NCI-H1092 treated with DMSO at 0.1 percent for 48 hours (cell line): ENCODE data around the gene ARHGAP15.

Experiments
- DNase-seq: peaks from one replicate; lab custom pipeline; 2025; lab: John Stamatoyannopoulos, UW

ARHGAP15 gene

DNA sequence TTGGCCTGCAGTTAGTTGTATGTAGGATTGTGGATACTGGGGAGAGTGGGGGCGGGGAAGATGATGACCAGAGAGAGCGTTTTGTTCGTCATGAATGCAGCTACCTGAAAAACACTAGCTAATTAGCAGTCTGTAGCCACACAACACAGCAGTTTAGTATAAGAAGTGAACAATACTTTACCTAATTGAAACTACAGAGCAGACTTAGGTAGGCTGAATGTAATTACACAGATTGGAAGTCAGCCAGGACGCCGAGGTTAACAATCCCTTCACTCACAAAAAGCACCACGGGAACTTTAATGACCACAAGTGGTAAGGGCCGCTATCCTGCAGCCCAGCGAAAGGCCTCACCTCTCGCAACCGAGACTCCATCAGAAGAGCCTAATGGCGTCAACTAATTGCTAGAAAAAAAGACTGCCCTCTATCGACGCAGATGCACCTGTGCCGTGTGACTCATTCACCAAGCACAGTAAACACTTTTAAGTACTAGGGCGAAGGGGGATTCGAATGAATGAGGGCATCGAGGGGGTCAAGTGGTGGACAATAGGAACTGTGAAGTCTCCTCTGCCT is 591.0 kb downstream of the ARHGAP15 start:
- DNase-seq, result no peak

DNA sequence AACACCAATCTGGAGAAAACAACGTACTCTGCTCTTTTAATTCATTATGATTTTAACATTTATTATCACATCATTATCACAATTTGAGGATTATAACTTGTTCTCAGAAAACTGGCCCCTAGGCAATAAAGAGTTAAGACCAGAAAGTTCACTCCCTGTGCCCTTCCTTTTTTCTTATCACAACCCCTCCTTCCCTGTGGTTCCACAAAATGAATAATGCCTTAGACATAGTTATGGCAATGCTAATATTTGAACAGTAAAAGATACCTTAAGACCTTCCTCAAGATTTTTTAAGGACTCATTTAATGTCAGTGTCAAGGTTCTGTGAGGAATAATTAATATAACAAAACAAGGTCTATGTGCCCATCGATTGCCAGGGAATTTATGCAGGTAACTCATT is 596.2 kb downstream of the ARHGAP15 start:
- no peak for DNase-seq

DNA sequence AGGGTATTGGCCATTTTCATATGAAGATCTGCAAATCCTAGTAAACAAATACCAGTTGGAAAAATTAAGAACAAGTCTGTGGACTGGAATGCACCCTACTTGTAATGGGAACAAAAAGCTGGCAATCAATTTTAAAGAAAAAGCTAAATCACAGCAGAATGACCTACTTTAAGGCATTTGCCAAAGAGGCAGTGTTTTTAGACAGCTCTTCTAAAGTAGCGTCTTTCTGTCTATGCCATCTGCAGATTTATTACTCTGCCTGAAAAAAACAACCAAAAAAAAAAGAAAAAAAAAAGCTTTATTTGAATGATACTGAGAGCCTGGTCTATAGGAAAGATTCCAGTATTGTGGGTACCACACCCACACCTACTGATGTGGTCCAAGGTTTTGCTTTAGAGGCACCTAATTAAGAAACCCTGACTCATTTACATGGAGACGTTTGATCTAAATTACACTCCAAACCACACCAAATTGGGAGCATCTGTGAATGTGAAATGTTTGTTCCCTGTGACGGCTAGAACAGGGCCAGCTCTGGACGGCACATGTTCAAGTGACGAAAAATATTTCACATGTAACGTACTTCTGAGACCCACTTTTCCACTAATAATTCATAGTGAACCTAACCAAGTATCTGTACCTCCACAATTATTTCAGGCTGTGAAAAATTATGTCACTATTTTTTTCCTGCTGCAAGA is 597.1 kb downstream of the ARHGAP15 start:
- no peak for DNase-seq

DNA sequence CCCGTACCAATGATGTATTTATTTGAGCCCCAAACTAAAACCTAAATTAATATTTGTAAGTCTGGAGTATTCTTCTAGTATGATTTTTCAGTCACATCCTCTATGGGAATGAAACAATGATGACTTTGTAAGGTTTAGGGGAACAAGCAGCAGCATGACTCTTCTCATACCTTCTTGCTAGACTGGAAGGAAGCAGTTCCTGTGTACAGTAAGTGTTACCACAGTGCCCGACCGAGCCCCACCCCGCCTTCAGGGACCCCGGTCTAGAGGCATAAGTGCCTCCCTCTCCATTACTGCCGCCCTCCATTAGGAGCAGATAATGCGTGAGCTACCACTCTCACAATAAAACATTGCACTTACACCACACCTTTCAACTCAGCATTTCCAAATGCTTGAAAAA is 599.3 kb downstream of the ARHGAP15 start:
- DNase-seq, result no peak

DNA sequence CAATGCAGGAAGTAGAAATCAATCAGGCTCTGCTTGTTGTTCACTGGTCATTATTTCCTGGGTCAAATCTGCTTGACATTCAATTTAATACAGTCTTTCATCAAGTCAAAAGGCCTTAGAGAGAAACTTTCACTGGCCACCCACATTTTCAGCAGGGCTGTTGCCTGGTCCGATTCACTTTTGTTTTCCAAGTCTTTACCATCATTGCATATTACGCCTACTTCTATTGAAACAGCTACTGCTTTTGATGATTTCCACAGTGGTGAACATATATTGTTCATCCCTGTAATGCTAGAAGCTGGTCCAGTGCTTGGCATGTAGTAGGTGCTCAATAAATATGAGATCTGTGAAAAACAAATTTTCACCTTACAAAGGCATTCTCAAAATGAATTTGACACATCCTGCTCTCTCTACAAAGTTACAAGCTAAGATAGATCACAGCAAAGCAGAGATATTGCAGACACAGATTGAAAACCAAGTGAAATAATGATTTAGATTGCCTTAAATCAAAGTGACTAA is 600.1 kb downstream of the ARHGAP15 start:
- no peak for DNase-seq

DNA sequence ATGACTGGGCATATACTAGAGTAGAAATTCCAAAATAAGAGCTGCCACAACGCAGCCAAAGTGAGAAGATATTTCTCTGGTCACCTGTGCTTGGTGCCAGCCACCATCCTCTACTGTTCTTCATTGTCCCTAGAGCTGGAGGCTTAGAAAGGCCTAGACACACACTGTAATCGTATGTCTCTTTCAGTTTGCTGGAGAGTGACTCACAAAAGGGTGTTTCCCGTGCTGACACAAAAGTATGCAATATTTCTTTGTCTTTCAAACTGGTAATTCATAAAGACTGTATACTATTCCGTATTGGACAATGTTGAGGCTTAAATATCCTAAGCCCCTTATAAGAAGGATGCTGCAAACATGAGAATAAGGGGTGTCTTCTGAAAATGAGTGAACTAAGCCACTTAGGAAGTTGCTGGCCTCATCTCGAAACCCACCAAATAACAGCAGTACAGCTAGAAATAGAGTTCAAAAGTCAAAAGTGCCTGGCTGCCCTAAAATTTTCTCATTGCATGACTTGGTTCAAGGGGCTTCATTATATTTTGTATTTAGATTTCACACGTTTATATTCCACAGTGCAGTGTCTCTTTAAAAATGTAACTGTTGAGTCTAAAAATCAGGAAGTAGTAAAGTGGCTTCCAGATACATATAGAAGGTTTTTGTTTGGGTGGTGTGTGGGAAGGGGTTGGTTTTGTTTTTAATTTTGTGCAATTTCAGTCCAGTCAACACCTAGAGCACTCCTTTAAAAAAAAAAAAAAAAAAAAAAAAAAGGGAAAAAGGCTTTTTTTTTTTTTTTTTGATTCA is 601.1 kb downstream of the ARHGAP15 start:
- no peak for DNase-seq

DNA sequence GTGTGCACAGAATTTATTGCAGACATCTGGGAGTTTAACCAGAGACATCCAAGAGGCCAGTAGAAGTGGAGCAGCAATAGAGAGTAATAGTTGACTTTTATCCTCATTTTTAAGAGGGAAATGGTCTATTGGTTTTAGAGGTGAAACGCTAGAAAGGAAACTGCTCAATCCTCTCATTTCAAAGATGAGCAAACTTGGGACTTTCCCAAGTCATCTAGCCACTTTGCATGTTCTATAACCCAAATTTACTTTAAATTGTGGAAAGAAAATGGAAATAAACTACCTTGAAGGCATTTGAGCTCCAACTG is 601.7 kb downstream of the ARHGAP15 start:
- DNase-seq, result no peak

DNA sequence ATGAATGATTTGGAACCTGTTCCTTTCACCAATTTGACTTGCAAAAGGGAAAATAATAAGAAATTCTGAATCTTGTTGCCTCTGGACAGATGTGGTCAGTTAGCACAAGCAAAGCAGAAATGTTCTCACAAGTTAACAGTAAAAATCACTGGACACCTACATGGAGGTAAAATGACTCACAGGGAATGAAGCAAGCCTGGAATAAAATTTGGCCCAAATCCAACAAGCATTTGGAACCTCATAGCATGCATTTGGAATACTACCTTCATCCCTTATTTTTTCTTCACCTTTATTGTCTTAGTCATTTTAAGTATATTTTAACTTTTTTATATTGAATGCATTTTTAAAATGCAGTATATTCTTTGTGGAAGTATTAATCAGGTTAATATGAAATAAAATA is 602.9 kb downstream of the ARHGAP15 start:
- DNase-seq, result no peak

DNA sequence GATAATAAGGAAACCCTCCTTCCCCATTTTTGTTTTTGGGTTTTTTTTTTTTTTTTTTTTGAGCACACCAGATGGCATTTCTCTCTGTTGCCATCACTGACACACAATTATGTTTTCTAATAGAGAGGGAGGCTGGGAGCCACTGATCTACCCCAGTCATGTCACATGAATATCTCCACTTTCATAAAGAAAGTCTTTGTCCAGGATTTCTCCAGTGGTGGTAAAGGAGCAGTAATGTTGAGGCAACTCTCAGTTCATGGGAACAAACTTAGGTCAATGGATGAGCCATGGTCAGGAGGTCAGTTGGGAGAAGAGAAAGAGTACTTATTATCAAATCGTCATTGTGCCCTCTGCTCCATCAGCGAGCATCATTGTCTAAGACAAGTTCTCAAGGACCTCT is 603.7 kb downstream of the ARHGAP15 start:
- no peak for DNase-seq

DNA sequence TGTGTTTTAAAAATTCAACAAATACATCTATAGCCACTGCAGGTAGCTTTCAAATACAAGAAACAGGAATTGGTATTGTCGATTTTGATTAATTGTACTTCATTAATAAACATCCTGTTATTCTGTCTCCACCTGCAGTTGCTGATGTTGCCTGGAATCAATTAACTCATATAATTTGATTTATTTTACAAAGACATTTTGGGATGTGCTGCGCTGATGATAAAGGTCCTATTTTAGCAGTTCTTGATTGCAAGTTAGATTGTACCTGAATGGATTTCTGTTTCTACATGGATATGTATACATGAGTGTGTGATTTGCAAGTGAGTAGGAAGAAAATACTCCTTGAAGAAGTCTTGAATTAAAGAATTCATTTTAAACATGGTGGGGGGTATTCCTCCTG is 605.3 kb downstream of the ARHGAP15 start:
- no peak for DNase-seq

DNA sequence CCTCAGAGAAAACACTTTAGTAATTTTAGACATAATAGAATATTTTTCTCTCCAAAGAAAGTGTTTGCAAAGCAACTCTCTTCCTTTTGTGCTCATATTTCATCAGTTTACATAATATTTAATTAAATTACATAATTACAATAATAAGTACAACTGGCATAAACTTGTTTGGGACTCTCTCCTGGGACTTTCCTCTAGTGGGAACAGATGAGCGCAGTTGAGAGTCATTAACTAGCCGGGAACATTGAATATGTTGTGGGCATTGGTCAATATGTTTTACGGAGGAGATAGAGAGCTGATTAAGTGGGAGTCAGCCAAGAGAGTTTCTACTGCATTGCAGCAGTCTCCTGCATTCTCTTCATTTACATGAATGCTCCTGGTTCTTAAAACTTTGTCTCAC is 607.7 kb downstream of the ARHGAP15 start:
- DNase-seq, result no peak

DNA sequence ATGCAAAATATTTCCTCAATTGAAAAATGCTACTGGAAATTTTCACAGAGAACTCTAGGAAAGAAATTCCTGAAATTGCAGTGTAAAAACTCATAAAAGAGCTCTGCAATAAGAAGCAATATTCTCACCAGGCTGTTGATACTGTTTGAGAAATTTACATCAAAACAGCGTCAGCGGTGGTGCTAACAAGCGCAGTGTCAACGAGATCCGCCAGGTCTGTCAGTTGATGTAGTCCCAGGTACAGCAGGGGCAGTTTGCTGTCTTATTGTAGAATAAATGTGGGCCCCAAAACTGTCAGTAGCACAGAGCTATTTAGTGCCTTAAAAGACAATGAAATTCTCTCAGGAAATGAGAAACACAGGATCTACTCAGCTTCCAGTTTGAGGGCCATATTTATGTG is 611.2 kb downstream of the ARHGAP15 start:
- no peak for DNase-seq

DNA sequence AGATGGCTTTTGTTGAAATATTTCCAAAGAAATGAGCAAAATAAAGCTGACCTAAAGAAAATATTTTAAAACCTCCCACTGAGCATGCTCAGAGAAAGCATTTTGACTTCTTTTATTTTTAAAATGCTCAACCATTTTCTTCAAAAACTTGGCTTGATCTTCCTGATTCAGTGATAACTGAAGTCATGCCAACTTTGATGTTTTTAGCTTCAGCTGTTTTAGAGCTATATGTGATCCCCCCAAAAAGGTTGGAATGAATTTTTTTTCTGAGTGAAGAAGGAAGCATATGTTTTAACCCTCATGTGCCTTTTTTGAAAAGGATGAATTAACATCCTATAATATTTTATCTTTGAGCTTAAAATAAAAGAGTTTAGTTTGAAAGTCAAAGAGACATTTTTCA is 612.0 kb downstream of the ARHGAP15 start:
- DNase-seq, result no peak

DNA sequence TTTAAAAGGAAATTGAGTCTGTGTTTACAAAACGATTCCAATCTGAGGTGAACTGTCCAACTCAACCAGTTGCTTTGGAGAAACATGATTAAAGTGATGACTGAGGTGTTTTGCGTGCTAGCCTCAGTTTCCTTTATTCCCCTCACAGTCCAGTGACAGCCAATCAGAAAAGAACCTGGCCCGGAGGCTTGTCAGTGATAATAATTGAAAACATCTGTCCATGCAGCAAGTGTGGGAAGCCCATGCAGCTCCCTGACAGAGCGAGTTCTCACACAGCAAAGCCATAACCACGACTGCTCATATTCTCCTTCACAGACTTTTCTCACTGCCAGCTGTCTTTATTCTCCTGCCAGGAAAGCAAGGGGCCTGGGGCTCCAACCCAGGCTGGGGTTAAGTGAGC is 613.4 kb downstream of the ARHGAP15 start:
- no peak for DNase-seq

DNA sequence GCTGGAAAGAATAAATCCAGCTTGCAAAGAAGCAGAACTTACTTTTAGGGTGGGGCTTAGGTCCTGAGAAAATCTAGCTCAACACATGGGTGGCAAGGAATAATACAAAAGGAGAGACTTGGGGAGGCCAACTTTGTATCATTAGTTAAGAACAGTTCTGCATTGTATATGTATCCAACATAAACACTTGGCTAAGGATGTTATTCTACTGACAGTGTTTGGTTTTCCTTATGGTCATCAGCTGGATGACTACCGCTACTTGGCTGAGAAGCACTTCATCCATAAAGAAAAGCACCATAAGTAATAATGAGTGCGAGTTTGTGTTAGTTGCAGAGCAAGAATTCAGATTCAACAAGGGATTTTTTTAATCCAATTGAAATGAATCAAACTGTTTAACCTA is 614.9 kb downstream of the ARHGAP15 start:
- DNase-seq, result no peak

DNA sequence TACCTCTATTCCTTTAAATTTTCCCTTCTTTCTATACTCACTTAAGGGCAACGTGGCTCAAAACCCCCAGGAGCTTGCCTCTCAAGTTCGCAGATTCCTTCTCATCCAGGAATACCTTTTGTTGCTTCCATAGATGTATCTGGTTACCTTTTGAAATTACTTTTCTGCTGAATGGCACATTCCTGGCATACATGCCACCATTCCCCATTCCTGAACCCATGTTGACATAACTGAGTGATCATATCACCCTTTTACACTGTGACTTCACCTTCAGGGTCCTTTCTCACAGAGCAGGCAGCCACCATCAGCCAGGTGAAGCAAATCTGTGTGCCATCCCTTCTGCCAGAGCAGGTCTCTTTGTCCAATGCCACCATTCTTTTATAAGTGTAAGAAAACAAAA is 615.8 kb downstream of the ARHGAP15 start:
- no peak for DNase-seq

DNA sequence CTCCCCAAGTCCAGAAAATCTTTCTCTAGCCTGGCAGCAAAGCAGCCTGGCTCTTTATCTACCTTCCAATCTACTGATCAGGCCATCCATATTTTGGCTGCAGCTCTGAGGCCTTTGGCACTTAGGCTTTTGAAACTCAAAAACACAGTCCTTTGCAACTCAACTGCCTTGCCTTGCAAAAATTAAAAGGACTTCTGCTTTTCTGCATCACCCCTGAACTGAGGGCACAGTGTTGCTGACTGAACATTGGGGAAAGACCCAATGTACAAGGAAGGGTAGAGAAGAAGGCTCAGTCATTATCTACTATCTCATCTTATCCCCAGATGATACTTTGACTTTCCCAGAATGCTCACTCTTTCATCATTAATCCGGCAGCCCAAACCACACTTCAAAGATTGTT is 625.5 kb downstream of the ARHGAP15 start:
- DNase-seq, result no peak

DNA sequence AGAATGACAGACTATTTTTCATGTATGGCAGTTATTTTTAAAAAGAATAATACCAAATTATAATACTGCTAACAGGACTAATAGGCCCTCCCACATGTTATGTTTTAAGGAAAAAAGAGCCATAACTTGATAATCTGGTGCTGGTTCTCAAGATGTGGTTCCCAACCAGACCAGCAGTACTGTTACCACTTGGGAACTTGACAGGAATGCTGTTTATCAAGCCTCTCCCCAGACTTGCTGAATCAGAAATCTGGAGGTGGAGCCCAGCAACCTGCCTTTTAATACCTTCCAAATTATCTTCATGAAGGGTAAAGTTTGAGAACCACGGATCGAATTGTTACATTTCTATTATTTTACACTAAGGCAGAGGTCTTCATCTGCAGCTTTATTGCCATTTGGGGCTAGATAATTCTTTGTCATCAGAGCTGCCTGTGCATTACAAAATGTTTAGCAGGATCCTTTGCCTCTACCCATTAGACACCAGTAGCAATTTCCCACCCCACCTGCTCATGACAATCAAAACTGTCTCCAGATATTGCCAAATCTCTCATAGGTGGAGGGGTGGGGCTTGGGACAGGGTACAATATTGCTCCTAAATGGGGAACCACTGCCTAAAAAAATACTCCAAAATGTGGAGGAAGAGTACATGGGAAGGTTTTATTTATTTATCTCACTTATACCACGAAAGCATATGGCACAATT is 629.6 kb downstream of the ARHGAP15 start:
- DNase-seq, result no peak

DNA sequence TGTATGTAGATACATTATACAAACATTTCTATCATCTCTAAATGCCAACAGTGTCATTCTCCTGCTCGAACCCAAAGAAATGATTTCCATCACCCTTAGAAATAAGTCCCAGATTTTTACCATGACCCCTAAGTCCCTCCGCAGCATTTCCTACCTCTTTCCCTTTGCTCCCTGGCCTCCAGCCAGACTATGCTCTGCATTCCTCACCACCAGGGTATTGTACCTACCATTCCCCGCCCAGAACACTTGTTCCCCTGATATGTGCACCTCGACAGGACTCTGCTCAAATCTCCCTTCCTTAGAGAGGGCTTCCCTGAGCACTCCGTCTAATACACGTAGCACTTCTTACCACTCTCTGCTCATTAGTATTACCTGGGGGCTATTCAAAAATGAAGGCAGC is 630.2 kb downstream of the ARHGAP15 start:
- DNase-seq, result no peak

DNA sequence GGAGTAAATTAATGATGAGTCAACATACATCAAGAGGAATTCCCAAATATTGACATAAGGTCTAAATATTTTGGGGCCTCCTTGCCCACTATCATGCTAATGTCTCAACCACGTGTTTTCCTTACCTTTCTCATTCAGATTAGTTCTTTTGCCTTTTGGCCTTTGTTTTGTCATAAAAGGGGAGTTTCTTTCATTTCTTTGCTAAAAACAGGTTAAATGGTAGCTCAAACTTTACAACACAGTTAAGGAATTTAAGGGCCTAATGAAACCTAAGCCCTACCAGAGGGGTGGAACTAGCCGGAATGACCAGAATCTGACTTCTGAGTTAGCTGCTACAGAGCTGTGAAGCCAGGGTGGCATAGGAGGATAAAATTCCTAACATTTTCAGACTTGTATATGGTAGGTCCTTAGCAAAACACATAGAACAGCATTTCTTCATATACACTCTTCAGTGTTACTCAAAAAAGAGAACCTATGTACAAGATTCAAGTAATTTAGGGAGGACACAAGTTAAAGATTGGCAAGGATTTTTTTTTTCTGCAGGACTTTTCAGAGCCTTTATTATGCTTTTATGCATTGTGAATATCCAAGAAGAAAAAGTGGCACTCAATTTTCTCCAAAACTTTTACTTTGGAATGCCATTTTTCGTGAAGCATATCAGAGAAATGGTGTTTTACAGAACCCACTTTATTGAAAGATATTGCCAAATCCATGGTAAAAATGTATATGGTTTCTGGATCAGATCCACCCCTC is 633.1 kb downstream of the ARHGAP15 start:
- DNase-seq, result no peak

DNA sequence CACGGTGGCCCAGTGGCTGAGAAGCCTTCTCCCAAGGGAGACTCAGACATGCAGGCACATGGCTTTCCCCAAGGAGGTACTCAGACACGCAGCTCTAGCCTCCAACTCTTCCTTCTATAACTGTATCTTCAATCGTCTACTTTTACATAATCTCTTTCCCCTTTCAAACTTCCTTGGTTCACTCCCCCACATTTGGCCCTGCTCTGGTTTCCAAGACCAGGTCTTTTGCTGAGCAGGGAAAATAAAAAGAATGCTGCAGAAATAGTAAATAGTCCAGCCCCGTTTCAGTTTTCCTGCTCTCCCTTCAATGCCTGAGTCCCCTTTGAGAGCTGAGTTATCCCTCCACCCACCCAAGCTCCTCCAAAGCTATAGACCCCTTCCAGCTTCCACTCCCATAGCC is 635.0 kb downstream of the ARHGAP15 start:
- DNase-seq, result no peak

DNA sequence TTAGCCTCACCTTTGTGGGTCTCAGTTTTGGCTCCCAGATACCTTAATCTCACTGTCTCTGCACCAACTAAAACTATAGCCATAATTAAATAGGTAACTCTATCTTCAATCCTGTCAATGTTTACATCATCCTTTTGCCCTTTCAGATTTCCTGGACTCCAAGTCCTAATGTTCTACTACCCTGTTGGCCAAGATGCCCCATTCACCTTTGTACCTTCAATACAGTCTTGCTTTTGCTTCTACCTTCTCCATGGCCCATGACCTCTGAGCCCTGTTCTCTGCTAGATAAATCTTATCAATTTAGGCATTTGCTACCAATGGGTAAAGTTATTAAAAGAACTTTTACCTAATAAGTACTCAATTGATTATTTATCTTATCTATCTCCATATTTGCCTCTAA is 635.5 kb downstream of the ARHGAP15 start:
- DNase-seq, result no peak
